ENCODE data around the gene SGPP2. TPM values are rescaled to one million over a fixed set of nuclear protein-coding genes. Genes with fewer than 3 reads are reported as not detected.
A peak's percentile ranks its signal among the peaks of the same experiment; 100 is the strongest.

SGPP2 gene
- total RNA-seq, 1 donor from 2014 or later = 0.20 TPM

DNA sequence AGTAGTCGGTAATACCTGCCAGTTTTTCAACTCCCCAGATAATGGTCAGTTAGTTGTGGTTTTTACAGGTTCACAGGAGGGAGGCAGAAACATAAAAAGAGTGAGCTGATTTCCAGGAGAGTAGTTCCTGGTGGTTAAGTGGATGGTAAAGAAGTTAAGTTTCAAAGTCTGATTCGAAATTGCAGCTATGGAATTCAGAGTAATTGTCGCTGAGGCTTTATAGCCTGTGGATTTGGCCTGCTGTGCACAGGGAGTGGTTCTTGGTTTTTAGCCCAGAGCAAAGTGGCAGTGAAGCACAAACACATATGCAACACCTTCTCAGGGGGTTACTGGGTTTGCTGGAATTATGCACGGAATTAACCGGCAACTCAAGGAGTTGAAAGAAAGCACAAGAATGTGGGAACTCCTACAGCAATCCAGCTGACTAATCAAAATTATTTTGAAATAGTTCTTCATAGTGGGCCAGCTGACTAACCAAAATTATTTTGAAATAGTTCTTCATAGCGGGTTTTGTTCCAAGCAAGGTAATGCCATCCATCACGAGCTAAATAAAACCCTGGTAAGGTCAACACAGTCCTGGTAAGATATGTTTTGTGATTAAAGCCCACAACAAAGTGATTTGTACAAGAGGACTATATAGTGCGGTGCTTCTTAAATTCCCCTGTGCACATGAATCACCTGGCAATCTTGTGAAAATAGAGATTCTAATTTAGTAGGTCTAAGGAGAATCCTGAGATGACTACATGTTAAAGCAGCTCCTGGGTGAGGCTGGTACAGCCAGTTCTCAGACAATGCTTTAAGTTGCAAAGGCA, 94.4 kb downstream of the SGPP2 start:
- Histone ChIP-seq H4K20me1 (ENCODE audit: insufficient read depth, low read length) (no peaks in the 10 kb centered on the region), H3K27ac (ENCODE audit: low read depth, low read length) (no peak overlapping the region), H3K4me2 (ENCODE audit: low read length) (no peak overlapping the region), H3K36me3 (ENCODE audit: insufficient read depth, low read length) (no peaks in the 10 kb centered on the region), H3K4me1 (ENCODE audit: insufficient read depth, low read length) (no peaks in the 10 kb centered on the region), H3K9ac (ENCODE audit: low read length) (no peak overlapping the region), H3K9me3 (ENCODE audit: insufficient read depth, low read depth, low read length) (no peaks in the 10 kb centered on the region), H2AFZ (ENCODE audit: low read depth, low read length) (no peak overlapping the region), H3K27me3 (ENCODE audit: insufficient read depth, low read length) (no peaks in the 10 kb centered on the region), H3K79me2 (ENCODE audit: insufficient read depth, low read length) (no peaks in the 10 kb centered on the region), H3K4me3 (ENCODE audit: insufficient read depth, low read depth, low read length) (no peak overlapping the region)
- no peak overlapping the region for H3K4me3 Mint-ChIP-seq (ENCODE audit: unreplicated experiment)
- no peak overlapping the region for H3K27ac Mint-ChIP-seq (ENCODE audit: unreplicated experiment)
- H3K4me1 Mint-ChIP-seq (ENCODE audit: low read depth, unreplicated experiment) = peaks cover 3% of the 10 kb centered on the region
- TF ChIP-seq, protein P1, sequence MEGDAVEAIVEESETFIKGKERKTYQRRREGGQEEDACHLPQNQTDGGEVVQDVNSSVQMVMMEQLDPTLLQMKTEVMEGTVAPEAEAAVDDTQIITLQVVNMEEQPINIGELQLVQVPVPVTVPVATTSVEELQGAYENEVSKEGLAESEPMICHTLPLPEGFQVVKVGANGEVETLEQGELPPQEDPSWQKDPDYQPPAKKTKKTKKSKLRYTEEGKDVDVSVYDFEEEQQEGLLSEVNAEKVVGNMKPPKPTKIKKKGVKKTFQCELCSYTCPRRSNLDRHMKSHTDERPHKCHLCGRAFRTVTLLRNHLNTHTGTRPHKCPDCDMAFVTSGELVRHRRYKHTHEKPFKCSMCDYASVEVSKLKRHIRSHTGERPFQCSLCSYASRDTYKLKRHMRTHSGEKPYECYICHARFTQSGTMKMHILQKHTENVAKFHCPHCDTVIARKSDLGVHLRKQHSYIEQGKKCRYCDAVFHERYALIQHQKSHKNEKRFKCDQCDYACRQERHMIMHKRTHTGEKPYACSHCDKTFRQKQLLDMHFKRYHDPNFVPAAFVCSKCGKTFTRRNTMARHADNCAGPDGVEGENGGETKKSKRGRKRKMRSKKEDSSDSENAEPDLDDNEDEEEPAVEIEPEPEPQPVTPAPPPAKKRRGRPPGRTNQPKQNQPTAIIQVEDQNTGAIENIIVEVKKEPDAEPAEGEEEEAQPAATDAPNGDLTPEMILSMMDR (IDR thresholded peaks at IDR 0.05; ENCODE audit: insufficient read depth, low read depth, low read length) = no peak
- TF ChIP-seq EZH2 (IDR thresholded peaks at IDR 0.05; ENCODE audit: insufficient read depth, low read length) = no peak
- FAIRE-seq (no peak), DNase-seq (ENCODE audit: low read depth) (peak; percentile 74)
- H3K36me3 Mint-ChIP-seq (ENCODE audit: low read depth, unreplicated experiment) = no peaks in the 10 kb centered on the region
- H3K27me3 Mint-ChIP-seq (ENCODE audit: low read depth, unreplicated experiment) = peaks cover 5% of the 10 kb centered on the region
- H3K9me3 Mint-ChIP-seq (ENCODE audit: unreplicated experiment) = no peaks in the 10 kb centered on the region

DNA sequence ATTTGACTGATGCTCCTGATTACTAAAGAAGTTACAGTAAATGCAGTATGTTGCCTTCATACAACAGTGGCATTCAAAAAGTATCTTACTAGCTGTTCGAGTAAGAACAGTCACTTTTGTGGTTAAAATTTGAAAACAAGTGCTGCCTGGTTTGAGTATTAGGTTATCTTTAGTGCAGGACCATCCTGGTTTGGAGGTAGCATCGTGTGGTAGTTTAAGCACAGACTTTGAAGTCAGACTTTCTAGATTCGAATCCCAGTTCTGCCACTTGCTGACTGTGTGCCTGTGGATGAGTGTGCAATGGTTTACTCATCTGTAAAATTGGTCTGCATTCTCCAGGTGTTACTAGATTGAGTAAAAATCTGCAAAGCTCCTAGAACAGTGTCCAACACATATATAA, 96.8 kb downstream of the SGPP2 start:
- Histone ChIP-seq H3K36me3 (ENCODE audit: insufficient read depth, low read length) (no peaks in the 10 kb centered on the region), H3K27me3 (ENCODE audit: insufficient read depth, low read length) (no peaks in the 10 kb centered on the region), H3K4me3 (ENCODE audit: insufficient read depth, low read depth, low read length) (no peak overlapping the region), H3K4me1 (ENCODE audit: insufficient read depth, low read length) (no peaks in the 10 kb centered on the region), H3K27ac (ENCODE audit: low read depth, low read length) (no peak overlapping the region), H3K9ac (ENCODE audit: low read length) (no peak overlapping the region), H4K20me1 (ENCODE audit: insufficient read depth, low read length) (no peaks in the 10 kb centered on the region), H2AFZ (ENCODE audit: low read depth, low read length) (no peak overlapping the region), H3K4me2 (ENCODE audit: low read length) (no peak overlapping the region), H3K79me2 (ENCODE audit: insufficient read depth, low read length) (no peaks in the 10 kb centered on the region), H3K9me3 (ENCODE audit: insufficient read depth, low read depth, low read length) (no peaks in the 10 kb centered on the region)
- Mint-ChIP-seq H3K27me3 (ENCODE audit: low read depth, unreplicated experiment) (peaks cover 5% of the 10 kb centered on the region), H3K4me3 (ENCODE audit: unreplicated experiment) (no peak overlapping the region), H3K4me1 (ENCODE audit: low read depth, unreplicated experiment) (peaks cover 3% of the 10 kb centered on the region), H3K27ac (ENCODE audit: unreplicated experiment) (no peak overlapping the region), H3K9me3 (ENCODE audit: unreplicated experiment) (no peaks in the 10 kb centered on the region), H3K36me3 (ENCODE audit: low read depth, unreplicated experiment) (no peaks in the 10 kb centered on the region)
- DNase-seq (ENCODE audit: low read depth) (no peak), FAIRE-seq (no peak)
- TF ChIP-seq, protein P1 (IDR thresholded peaks at IDR 0.05; ENCODE audit: insufficient read depth, low read depth, low read length) = no peak
- TF ChIP-seq EZH2 (IDR thresholded peaks at IDR 0.05; ENCODE audit: insufficient read depth, low read length) = no peak

DNA sequence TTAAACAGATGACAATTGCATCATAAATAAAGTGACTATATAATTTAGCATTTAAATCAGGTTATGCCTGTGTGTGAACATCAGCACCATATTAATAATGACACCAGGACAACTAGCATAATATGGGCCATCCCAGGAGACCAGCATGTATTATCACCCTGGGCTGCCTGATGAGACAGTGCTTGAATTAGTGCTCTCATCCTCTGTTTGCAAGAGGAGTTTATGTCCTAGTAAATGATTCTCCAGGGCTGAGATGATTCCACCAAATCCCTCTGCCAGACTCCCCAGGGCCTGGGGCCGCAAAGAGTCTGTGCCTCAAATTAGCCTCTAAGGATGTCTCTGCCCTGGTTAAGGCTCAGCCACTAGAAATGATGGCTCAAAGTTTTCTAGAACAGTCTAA, 97.7 kb downstream of the SGPP2 start:
- TF ChIP-seq, protein P1 (IDR thresholded peaks at IDR 0.05; ENCODE audit: insufficient read depth, low read depth, low read length) = no peak
- no peak for TF ChIP-seq EZH2 (IDR thresholded peaks at IDR 0.05; ENCODE audit: insufficient read depth, low read length)
- Histone ChIP-seq H3K27me3 (ENCODE audit: insufficient read depth, low read length) (no peaks in the 10 kb centered on the region), H3K9ac (ENCODE audit: low read length) (no peak overlapping the region), H3K27ac (ENCODE audit: low read depth, low read length) (no peak overlapping the region), H3K79me2 (ENCODE audit: insufficient read depth, low read length) (no peaks in the 10 kb centered on the region), H3K4me3 (ENCODE audit: insufficient read depth, low read depth, low read length) (no peak overlapping the region), H3K36me3 (ENCODE audit: insufficient read depth, low read length) (no peaks in the 10 kb centered on the region), H4K20me1 (ENCODE audit: insufficient read depth, low read length) (no peaks in the 10 kb centered on the region), H2AFZ (ENCODE audit: low read depth, low read length) (no peak overlapping the region), H3K4me1 (ENCODE audit: insufficient read depth, low read length) (no peaks in the 10 kb centered on the region), H3K9me3 (ENCODE audit: insufficient read depth, low read depth, low read length) (no peaks in the 10 kb centered on the region), H3K4me2 (ENCODE audit: low read length) (no peak overlapping the region)
- Mint-ChIP-seq H3K27ac (ENCODE audit: unreplicated experiment) (no peak overlapping the region), H3K9me3 (ENCODE audit: unreplicated experiment) (peaks cover 3% of the 10 kb centered on the region), H3K27me3 (ENCODE audit: low read depth, unreplicated experiment) (peaks cover 2% of the 10 kb centered on the region), H3K4me3 (ENCODE audit: unreplicated experiment) (no peak overlapping the region), H3K36me3 (ENCODE audit: low read depth, unreplicated experiment) (no peaks in the 10 kb centered on the region), H3K4me1 (ENCODE audit: low read depth, unreplicated experiment) (peaks cover 3% of the 10 kb centered on the region)
- FAIRE-seq (no peak), DNase-seq (ENCODE audit: low read depth) (no peak)

All from astrocyte (in vitro differentiated cells and primary cell).